Smooth muscle cell (in vitro differentiated cells): Measurements from ENCODE around the gene NTF4. TPM values are rescaled to one million over a fixed set of nuclear protein-coding genes. Genes with fewer than 3 reads are reported as not detected.

Experiments
- DNase-seq: peaks from one replicate; lab custom pipeline; 2025; ENCODE audit not compliant: unreplicated experiment; lab: John Stamatoyannopoulos, UW
- H2AFZ ChIP-seq: fragments of 200-600 bp; sonication (generic); 2 replicates; pipeline ENCODE4 v1.6.0; 2016; ENCODE audit warnings: antibody characterized with exemption, low read depth, mild to moderate bottlenecking
- H3F3A ChIP-seq: fragments of 200-600 bp; sonication (generic); 2 replicates; pipeline ENCODE4 v1.6.0; 2017; ENCODE audit warnings: antibody characterized with exemption, low read depth
- H3K27ac ChIP-seq: fragments of 200-600 bp; sonication (generic); 2 replicates; pipeline ENCODE4 v1.5.1; 2016; ENCODE audit warnings: low read depth, mild to moderate bottlenecking
- H3K27me3 ChIP-seq: fragments of 200-600 bp; sonication (generic); 2 replicates; pipeline ENCODE4 v1.6.1; 2016; ENCODE audit warnings: low read depth, mild to moderate bottlenecking
- H3K36me3 ChIP-seq: fragments of 200-600 bp; sonication (generic); 2 replicates; pipeline ENCODE4 v1.5.1; 2016; ENCODE audit warnings: low read depth
- H3K4me1 ChIP-seq: fragments of 200-600 bp; sonication (generic); 2 replicates; pipeline ENCODE4 v1.5.1; 2016; ENCODE audit warnings: low read depth
- H3K4me2 ChIP-seq: fragments of 200-600 bp; sonication (generic); 2 replicates; pipeline ENCODE4 v1.6.0; 2016; ENCODE audit warnings: mild to moderate bottlenecking
- H3K4me3 ChIP-seq: fragments of 200-600 bp; sonication (generic); 2 replicates; pipeline ENCODE4 v1.5.1; 2016; ENCODE audit warnings: mild to moderate bottlenecking
- H3K79me2 ChIP-seq: fragments of 200-600 bp; sonication (generic); 2 replicates; pipeline ENCODE4 v1.6.0; 2016; ENCODE audit warnings: low read depth, mild to moderate bottlenecking
- H3K9ac ChIP-seq: fragments of 200-600 bp; sonication (generic); 2 replicates; pipeline ENCODE4 v1.6.0; 2016; ENCODE audit warnings: low read depth
- H3K9me3 ChIP-seq: fragments of 200-600 bp; sonication (generic); replicated peaks from 2 replicates; pipeline ENCODE4 v1.5.1; 2016; ENCODE audit warnings: low read depth
- H4K20me1 ChIP-seq: fragments of 200-600 bp; sonication (generic); 2 replicates; pipeline ENCODE4 v1.6.0; 2016; ENCODE audit warnings: low read depth
- WGBS: methylation state at CpG from one replicate; pipeline ENCODE4 v1.1.7; 2016; ENCODE audit warnings: low lambda C conversion rate; 5-methylcytosine and 5-hydroxymethylcytosine counted together
- polyA plus RNA-seq: library from polyadenylated mRNA; unstranded; fragments of >200 nt; fragmentation: Nextera tagmentation; extraction: Ambion mirVana; gene quantifications from 2 replicates; pipeline ENCODE4 v1.2.1, GENCODE V29; 2016
- total RNA-seq: library from RNA; depleted of rRNA; stranded (reverse); fragments of >200 nt; gene quantifications from 2 replicates; pipeline ENCODE4 v1.2.3, GENCODE V29; 2014
- TF ChIP-seq, protein P1 (sequence below): fragments of 200-600 bp; sonication (generic); IDR thresholded peaks from 2 replicates; pipeline ENCODE4 v1.5.1; 2017; ENCODE audit warnings: borderline replicate concordance, mild to moderate bottlenecking, antibody characterized with exemption; ENCODE audit not compliant: insufficient read depth, poor library complexity, severe bottlenecking

NTF4 gene
- total and polyA plus RNA-seq, 2 experiments from 2014 or later, result 1.4 to 1.8 TPM

DNA sequence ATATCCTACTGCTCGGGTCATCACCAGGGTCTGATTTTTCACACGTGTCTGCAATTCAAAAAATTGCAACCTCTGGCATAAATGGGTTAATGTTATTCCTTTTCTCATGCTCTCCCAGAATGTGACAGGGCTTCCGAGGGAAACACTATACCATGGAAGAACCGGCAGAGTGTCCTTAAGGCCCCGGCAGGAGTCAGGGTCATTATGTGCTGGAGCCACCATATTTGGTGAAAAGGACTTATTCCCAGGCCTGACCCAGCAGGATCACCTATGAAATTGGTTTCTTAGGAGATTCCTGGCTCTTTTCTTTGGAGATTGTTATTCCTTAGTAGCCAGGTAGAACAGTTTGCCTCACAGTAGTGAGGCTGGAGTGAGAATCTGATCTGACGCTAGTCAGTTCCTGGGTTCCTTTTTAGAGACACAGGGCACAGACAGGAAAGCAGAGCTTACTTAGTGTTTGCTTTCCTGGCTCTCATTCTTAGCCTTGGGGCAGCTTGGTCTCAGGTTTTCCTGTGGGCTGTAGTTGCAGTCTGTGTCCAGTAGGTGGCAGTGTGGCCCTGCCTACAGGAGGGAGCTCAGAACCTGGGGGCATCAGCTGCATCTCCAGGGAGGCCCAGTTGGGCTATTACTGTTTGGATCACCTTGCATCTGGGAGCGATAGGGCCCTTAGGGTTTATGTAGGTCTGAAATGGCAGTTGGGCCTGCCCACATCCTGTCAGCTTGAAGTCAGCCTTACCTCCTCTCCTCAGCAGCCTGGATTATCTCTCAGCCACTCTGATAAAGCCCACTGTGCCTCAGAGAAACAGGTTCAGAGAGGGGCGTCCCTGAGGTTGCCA, 33.1 kb upstream of the NTF4 start:
- DNase-seq, result peak; percentile 23
- Histone ChIP-seq H3K36me3 (no peaks in the 10 kb centered on the region), H3F3A (peaks cover 22% of the 10 kb centered on the region), H3K4me1 (no peaks in the 10 kb centered on the region), H2AFZ (no peak overlapping the region), H3K4me2 (no peak overlapping the region), H3K27ac (no peak overlapping the region), H3K79me2 (peaks cover 41% of the 10 kb centered on the region), H3K4me3 (no peak overlapping the region), H4K20me1 (peaks cover 95% of the 10 kb centered on the region), H3K9ac (no peak overlapping the region), H3K27me3 (no peaks in the 10 kb centered on the region), H3K9me3 (no peaks in the 10 kb centered on the region)
- 64% methylated on average over 8 of the region's 8 CpGs for WGBS
- TF ChIP-seq, protein P1, sequence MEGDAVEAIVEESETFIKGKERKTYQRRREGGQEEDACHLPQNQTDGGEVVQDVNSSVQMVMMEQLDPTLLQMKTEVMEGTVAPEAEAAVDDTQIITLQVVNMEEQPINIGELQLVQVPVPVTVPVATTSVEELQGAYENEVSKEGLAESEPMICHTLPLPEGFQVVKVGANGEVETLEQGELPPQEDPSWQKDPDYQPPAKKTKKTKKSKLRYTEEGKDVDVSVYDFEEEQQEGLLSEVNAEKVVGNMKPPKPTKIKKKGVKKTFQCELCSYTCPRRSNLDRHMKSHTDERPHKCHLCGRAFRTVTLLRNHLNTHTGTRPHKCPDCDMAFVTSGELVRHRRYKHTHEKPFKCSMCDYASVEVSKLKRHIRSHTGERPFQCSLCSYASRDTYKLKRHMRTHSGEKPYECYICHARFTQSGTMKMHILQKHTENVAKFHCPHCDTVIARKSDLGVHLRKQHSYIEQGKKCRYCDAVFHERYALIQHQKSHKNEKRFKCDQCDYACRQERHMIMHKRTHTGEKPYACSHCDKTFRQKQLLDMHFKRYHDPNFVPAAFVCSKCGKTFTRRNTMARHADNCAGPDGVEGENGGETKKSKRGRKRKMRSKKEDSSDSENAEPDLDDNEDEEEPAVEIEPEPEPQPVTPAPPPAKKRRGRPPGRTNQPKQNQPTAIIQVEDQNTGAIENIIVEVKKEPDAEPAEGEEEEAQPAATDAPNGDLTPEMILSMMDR, result peak; percentile 98

DNA sequence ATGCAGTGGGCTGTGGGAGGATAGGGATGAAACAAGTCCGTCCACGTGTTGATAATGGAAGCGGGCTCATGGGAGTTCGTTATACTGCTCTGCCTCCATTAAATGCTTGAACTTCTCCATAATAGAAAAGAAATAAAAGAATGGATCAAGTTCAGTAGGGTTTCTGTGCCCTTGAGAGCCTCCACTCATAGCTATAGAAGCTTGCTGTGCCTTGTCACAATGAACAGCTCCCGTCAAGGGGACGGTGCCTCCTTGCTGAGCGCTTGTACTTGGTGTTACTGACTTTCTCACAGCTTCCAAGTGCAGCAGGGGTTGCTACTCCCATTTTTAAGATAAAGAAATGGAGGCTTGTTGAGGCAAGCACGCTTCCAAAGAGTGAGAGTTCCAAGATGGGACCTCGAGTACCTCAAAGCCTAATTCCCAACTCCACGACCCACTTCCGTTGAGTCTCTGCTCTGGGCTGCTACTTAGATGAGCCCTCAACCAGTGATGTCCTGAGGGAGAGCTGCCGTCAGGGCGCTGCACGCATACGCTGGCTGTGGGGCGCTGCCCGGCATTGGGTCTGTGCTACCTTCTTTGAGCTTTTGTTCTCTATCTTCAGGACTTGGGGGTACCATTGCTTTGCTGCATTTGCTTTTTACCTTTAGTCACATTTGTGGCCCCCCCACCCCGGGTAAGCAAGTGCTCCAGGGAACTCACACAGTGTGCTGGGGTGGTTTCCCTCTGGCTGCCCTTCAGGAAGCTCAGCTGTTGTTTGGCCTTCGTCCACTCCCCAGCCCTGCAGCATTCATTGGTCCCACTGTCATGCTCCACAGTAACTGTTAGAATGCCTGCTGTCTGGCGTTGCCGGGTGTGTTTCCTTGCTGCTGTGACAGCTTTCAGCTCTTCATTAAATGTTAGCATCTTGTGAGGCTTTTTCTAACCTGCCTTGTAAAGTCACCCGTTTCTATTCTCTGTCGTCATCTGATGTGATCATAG, 30.2 kb upstream of the NTF4 start:
- DNase-seq, result no peak
- no peaks in the 10 kb centered on the region for H3K4me1 ChIP-seq
- 94% methylated on average over 23 of the region's 23 CpGs for WGBS
- H3K9ac ChIP-seq, result no peak overlapping the region
- H3K4me2 ChIP-seq, result no peak overlapping the region
- H3K27me3 ChIP-seq, result no peaks in the 10 kb centered on the region
- no peaks in the 10 kb centered on the region for H3K9me3 ChIP-seq
- H3F3A ChIP-seq, result peaks cover 22% of the 10 kb centered on the region
- no peak overlapping the region for H2AFZ ChIP-seq
- H3K4me3 ChIP-seq, result no peak overlapping the region
- H3K79me2 ChIP-seq, result peaks cover 69% of the 10 kb centered on the region
- H3K27ac ChIP-seq, result no peak overlapping the region
- no peaks in the 10 kb centered on the region for H3K36me3 ChIP-seq
- TF ChIP-seq, protein P1, result no peak
- peaks cover 99% of the 10 kb centered on the region for H4K20me1 ChIP-seq

DNA sequence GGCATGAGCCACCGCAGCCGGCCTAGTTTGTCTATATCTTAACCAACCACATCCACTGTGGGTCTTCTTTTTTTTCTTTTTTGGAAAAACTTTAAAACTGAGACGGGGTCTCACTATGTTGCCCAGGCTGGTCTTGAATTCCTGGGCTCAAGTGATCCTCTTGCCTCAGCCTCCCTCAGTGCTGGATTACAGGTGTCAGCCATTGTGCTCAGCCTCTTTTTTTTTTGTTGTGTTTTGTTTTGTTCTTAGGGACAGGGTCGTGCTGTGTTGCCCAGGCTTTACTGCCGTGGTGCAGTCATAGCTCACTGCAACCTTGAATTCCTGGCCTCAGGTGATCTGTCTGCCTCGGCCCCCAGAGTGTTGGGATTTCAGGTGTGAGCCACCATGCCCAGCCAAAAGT, 28.1 kb upstream of the NTF4 start:
- no peak for DNase-seq
- Histone ChIP-seq H3K79me2 (peaks cover 73% of the 10 kb centered on the region), H3F3A (peaks cover 22% of the 10 kb centered on the region), H3K4me1 (no peaks in the 10 kb centered on the region), H3K9me3 (no peaks in the 10 kb centered on the region), H3K36me3 (no peaks in the 10 kb centered on the region), H3K4me2 (no peak overlapping the region), H2AFZ (no peak overlapping the region), H3K27ac (no peak overlapping the region), H3K9ac (no peak overlapping the region), H3K4me3 (no peak overlapping the region), H3K27me3 (no peaks in the 10 kb centered on the region), H4K20me1 (peaks cover 100% of the 10 kb centered on the region)
- WGBS, result 99% methylated on average over 6 of the region's 6 CpGs
- TF ChIP-seq, protein P1, result no peak
